ENCODE measurements around the gene FBXO8.
"Not testable (repeated sequence)": the region's sequence is repeated elsewhere in the genome, so short reads cannot be mapped to it uniquely, and the experiment has no call there.

Gene FBXO8

GRCh38 chr4:174283507-174284471 is at the start of gene FBXO8, which contains the start of gene CEP44:
FBXO8 (minus strand) TSS chr4:174283667; CDS start chr4:174263092, 20,575 bp downstream.
CEP44 (plus strand) TSS chr4:174283911; CDS start chr4:174299122, 15,211 bp downstream.
- DNase-seq = no peak

- no peak for DNase-seq
Measured at GRCh38 chr4:174332741-174333493, 49.5 kb upstream of the FBXO8 start.

GRCh38 chr4:174324725-174325124 is 41.3 kb upstream of the FBXO8 start:
- no peak for DNase-seq

GRCh38 chr4:174324236-174324635 is 40.8 kb upstream of the FBXO8 start:
- DNase-seq = no peak

GRCh38 chr4:174320494-174321199 is 37.2 kb upstream of the FBXO8 start:
- no peak for DNase-seq

GRCh38 chr4:174318829-174319764 is 35.6 kb upstream of the FBXO8 start:
- DNase-seq = no peak

GRCh38 chr4:174317531-174317930 is 34.1 kb upstream of the FBXO8 start:
- no peak for DNase-seq

GRCh38 chr4:174316954-174317353 is 33.5 kb upstream of the FBXO8 start:
- no peak for DNase-seq

- DNase-seq = no peak
Measured at GRCh38 chr4:174316546-174316945, 33.1 kb upstream of the FBXO8 start.

GRCh38 chr4:174314770-174315169 is 31.3 kb upstream of the FBXO8 start:
- no peak for DNase-seq

- DNase-seq = no peak
Measured at GRCh38 chr4:174314274-174314673, 30.8 kb upstream of the FBXO8 start.

GRCh38 chr4:174312993-174313392 is 29.5 kb upstream of the FBXO8 start:
- DNase-seq = no peak

GRCh38 chr4:174307694-174308093 is 24.2 kb upstream of the FBXO8 start:
- DNase-seq = no peak

- DNase-seq = no peak
Measured at GRCh38 chr4:174305961-174306360, 22.5 kb upstream of the FBXO8 start.

- no peak for DNase-seq
Measured at GRCh38 chr4:174304664-174305063, 21.2 kb upstream of the FBXO8 start.

GRCh38 chr4:174303687-174304086 is 20.2 kb upstream of the FBXO8 start:
- no peak for DNase-seq

GRCh38 chr4:174295142-174295541 is 11.7 kb upstream of the FBXO8 start:
- not testable (repeated sequence) for DNase-seq

- not testable (repeated sequence) for DNase-seq
Measured at GRCh38 chr4:174294641-174295040, 11.2 kb upstream of the FBXO8 start.

- DNase-seq = no peak
Measured at GRCh38 chr4:174292473-174292872, 9.0 kb upstream of the FBXO8 start.

GRCh38 chr4:174286870-174287269 is 3.4 kb upstream of the FBXO8 start:
- no peak for DNase-seq

- no peak for DNase-seq
Measured at GRCh38 chr4:174284487-174284886, 1.0 kb upstream of the FBXO8 start.
